Posterior cingulate gyrus (tissue), 11 donors: ENCODE results near the gene PRF1.

Experiments used
- DNase-seq, 10 donors: peaks; one replicate each; pipeline versions ENCODE4 v3.0.0 to v3.0.0-alpha.2; 2020 to 2021; ENCODE audit warnings: mixed read lengths in 3 of 10
- intact Hi-C: fragments of 100-400 bp; cut with DNase I; formaldehyde crosslinking; loops from one replicate; pipeline ENCODE4 v1.15.1; 2023

Gene PRF1

GRCh38 chr10:70549351-70549961 is 53.1 kb downstream of the PRF1 start:
- peak in 1 of 10 donors; percentile 46 for DNase-seq
- intact Hi-C loops, result loop anchor here (5.0 kb wide), 1 partner anchor 323 kb away; no protein-coding TSS in a partner anchor
